Metanephros (tissue), 2 donors: ENCODE measurements around the gene P2RX2. TPM values are rescaled to one million over a fixed set of nuclear protein-coding genes. Genes with fewer than 3 reads are reported as not detected.

Experiments
- small RNA-seq: library from RNA; depleted of rRNA; stranded (forward); fragments of <200 nt; gene quantifications from one replicate; pipeline ENCODE3, GENCODE V24; 2014; ENCODE audit warnings: low replicate concordance
- total RNA-seq: library from RNA; depleted of rRNA; stranded (reverse); fragments of >200 nt; gene quantifications from one replicate; pipeline ENCODE4 v1.2.3, GENCODE V29; 2014

The P2RX2 gene
- total RNA-seq, result 1.5 TPM

GRCh38 chr12:132618683-132619043 lies at the start of gene P2RX2:
Gene P2RX2 (plus strand): TSS chr12:132618776. CDS start chr12:132618817, 41 bp downstream.

DNA sequence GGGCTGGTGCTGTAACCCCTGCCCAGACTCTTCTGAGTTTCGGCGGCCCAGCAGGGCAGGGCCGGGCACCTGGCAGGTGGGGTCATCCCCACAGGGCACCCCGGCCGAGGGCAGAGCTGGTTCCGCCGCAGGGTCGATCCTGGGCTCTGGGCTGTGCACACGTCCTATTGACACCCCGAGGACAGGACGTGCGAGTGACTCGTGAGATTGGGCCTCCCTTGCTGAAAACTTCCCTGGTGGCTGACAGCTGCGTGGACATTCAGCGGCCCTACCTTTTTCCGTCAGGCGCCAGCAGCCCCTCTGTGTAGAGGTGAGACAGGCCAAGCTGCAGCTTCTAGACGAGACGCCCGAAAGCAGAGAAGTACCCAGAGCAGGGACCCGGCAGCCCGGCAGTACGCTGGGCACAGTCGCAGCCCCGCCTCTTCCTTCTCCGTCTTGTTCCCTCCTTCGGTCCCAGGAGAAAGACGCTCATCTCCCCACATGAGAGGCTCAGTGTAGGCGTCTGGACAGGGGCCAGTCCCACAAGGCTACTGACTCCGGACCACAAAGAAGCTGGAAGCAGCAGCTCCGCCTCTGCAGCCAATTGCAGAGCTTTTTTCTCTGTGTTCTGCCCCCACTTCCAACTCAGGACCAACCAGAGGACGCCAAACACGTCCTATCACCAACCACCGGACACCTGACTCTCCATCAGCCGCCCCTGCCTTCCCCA lies 8.4 kb upstream of the P2RX2 start, which contains the start of gene LRCOL1:
LRCOL1 (minus strand) TSS at position 532 of the 709 bp plus-strand sequence. CDS start 4,331 bp downstream, outside the sequence.

Small RNA genes within 50 kb of the gene (small RNA-seq; reads per million reads assigned to genes)
- gene MIR6763, result not detected

Other genes starting within 250 kb of the P2RX2 start
- 18.7 TPM for gene FBRSL1, start 128.6 kb upstream of the P2RX2 start, total RNA-seq
- 1.6 TPM for gene LRCOL1, start 8.2 kb upstream of the P2RX2 start, total RNA-seq
- 79.2 TPM for gene POLE, start 68.6 kb downstream of the P2RX2 start, total RNA-seq
- 58.0 TPM for gene PXMP2, start 68.8 kb downstream of the P2RX2 start, total RNA-seq
- 28.4 TPM for gene PGAM5, start 92.1 kb downstream of the P2RX2 start, total RNA-seq
- 47.8 TPM for gene ANKLE2, start 143.1 kb downstream of the P2RX2 start, total RNA-seq
- 44.4 TPM for gene GOLGA3, start 210.1 kb downstream of the P2RX2 start, total RNA-seq